Glutamatergic neuron (in vitro differentiated cells): ENCODE measurements around the gene NEK11. TPM values are rescaled to one million over a fixed set of nuclear protein-coding genes. Genes with fewer than 3 reads are reported as not detected.

Source experiments
- DNase-seq: peaks from one replicate; pipeline ENCODE4 v3.0.0; 2022
- H3K27ac Mint-ChIP-seq: one replicate; pipeline ENCODE4 v1.8.0; 2020; ENCODE audit warnings: mild to moderate bottlenecking, mixed read lengths, inconsistent platforms; ENCODE audit not compliant: unreplicated experiment
- H3K27me3 Mint-ChIP-seq: one replicate; pipeline ENCODE4 v1.8.0; 2020; ENCODE audit warnings: mild to moderate bottlenecking, moderate library complexity, mixed read lengths, inconsistent platforms; ENCODE audit not compliant: unreplicated experiment
- H3K36me3 Mint-ChIP-seq: one replicate; pipeline ENCODE4 v1.8.0; 2020; ENCODE audit warnings: mild to moderate bottlenecking, mixed read lengths, inconsistent platforms; ENCODE audit not compliant: unreplicated experiment
- H3K4me1 Mint-ChIP-seq: one replicate; pipeline ENCODE4 v1.8.0; 2020; ENCODE audit warnings: mild to moderate bottlenecking, low read depth, mixed read lengths, inconsistent platforms; ENCODE audit not compliant: unreplicated experiment
- H3K4me3 Mint-ChIP-seq: one replicate; pipeline ENCODE4 v1.8.0; 2020; ENCODE audit warnings: mild to moderate bottlenecking, mixed read lengths, inconsistent platforms; ENCODE audit not compliant: unreplicated experiment
- H3K9me3 Mint-ChIP-seq: one replicate; pipeline ENCODE4 v1.8.0; 2020; ENCODE audit warnings: mild to moderate bottlenecking, moderate library complexity, mixed read lengths, inconsistent platforms; ENCODE audit not compliant: unreplicated experiment
- total RNA-seq: library from RNA; stranded (reverse); fragmentation: NEBNext Ultra II Directional; extraction: Animal tissue kit (Norgen Biotek cat#: 25700); gene quantifications from one replicate; pipeline ENCODE4 v1.2.1, GENCODE V29; 2021; ENCODE audit not compliant: unreplicated experiment
- TF ChIP-seq, protein P1 (sequence below): fragments of 200-600 bp; sonication (generic); IDR thresholded peaks from one replicate; pipeline ENCODE4 v1.5.0; 2021; ENCODE audit not compliant: partially characterized antibody, unreplicated experiment

The NEK11 gene
- total RNA-seq, 1 donor from 2014 or later = 2.5 TPM

DNA sequence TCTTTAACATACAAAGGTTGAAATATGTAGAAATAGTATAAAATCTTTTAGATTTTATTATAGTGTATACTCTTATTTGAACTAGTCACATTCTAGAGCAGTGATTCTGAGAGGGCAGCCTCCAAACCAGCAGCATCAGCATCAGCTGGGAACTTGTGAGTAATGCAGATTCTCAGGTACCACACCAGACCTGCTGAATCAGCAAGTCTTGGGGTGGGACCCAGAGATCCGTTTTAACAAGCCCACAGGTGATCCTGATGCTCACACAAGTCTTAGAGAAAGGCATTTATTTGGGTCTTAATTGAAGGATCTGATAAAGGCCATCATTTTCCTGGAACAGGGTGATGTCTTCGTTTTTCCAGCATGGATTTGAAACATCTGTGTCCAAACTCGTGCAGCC is 195.9 kb downstream of the NEK11 start:
- H3K27ac Mint-ChIP-seq = no peak overlapping the region
- H3K36me3 Mint-ChIP-seq = no peaks in the 10 kb centered on the region
- peaks cover 5% of the 10 kb centered on the region for H3K4me1 Mint-ChIP-seq
- H3K4me3 Mint-ChIP-seq = no peak overlapping the region
- TF ChIP-seq, protein P1, sequence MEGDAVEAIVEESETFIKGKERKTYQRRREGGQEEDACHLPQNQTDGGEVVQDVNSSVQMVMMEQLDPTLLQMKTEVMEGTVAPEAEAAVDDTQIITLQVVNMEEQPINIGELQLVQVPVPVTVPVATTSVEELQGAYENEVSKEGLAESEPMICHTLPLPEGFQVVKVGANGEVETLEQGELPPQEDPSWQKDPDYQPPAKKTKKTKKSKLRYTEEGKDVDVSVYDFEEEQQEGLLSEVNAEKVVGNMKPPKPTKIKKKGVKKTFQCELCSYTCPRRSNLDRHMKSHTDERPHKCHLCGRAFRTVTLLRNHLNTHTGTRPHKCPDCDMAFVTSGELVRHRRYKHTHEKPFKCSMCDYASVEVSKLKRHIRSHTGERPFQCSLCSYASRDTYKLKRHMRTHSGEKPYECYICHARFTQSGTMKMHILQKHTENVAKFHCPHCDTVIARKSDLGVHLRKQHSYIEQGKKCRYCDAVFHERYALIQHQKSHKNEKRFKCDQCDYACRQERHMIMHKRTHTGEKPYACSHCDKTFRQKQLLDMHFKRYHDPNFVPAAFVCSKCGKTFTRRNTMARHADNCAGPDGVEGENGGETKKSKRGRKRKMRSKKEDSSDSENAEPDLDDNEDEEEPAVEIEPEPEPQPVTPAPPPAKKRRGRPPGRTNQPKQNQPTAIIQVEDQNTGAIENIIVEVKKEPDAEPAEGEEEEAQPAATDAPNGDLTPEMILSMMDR = no peak
- H3K9me3 Mint-ChIP-seq = no peaks in the 10 kb centered on the region
- no peak for DNase-seq
- H3K27me3 Mint-ChIP-seq = peaks cover 1% of the 10 kb centered on the region

DNA sequence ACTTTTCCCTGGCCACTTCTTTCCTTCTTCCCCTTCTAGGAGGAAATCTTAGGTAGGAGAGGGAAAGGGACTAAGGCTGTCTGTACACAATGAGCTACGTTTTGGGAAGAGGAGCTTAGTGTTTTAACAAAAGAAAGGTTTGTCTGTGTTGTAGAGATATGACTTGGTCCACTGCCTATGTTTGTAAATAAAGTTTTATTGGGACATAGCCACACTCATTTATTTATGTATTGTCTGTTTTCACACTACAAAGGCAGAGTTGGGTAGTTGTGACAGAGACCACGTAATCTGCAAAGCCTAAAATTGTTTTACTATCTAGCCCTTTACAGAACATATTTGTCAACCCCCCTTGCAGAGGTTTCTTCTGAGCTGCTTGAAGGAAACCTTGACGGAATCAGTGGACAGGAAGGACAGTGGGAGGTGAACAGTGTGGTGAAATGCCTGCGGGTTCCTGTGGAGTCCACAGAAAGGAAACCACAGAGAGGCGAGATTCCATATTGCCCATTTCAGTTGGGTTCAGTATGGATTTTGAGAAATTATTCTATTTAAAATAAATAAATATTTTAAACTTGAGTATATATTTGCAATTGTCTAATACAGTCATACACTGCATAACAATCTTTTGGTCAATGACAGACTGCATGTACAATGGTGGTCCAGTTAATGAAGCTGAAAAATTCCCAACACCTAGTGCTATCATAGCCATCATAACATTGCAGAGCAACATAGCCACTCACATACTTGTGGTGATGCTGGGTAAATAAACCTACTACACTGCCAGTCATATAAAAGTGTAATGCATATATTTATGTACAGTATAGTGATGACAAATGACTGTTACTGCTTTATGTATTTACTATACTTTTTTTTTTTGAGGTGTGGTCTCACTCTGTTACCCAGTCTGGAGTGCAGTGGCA is 197.0 kb downstream of the NEK11 start:
- no peak overlapping the region for H3K27ac Mint-ChIP-seq
- H3K27me3 Mint-ChIP-seq = no peaks in the 10 kb centered on the region
- TF ChIP-seq, protein P1 = no peak

DNA sequence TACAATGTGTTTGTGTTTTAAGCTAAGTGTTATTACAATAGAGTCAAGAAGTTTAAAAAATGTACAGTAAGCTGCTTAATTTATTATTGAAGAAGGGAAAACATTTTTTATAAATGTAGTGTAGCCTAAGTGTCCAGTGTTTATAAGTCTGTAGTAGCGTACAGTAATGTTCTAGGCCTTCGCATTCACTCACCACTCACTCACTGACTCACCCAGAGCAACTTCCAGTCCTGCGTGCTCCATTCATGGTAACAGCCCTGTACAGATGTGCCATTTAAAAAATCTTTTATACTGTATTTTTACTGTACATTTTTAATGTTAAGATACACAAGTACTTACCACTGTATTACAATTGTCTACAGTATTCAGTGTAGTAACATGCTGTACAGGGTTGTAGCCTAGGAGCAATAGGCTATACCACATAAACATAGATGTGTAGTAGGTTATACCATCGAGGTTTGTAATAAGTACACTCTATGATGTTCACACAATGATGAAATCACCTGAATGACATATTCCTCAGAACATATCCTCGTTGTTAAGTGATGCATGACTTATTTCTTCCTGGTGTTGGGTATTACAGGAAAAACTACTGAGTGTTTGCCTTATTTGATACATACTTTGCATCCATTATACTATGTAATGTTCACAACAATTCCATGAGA is 198.3 kb downstream of the NEK11 start:
- no peaks in the 10 kb centered on the region for H3K36me3 Mint-ChIP-seq
- no peak overlapping the region for H3K27ac Mint-ChIP-seq
- DNase-seq = no peak
- no peaks in the 10 kb centered on the region for H3K4me1 Mint-ChIP-seq
- TF ChIP-seq, protein P1 = no peak
- H3K27me3 Mint-ChIP-seq = no peaks in the 10 kb centered on the region
- H3K4me3 Mint-ChIP-seq = no peak overlapping the region
- no peaks in the 10 kb centered on the region for H3K9me3 Mint-ChIP-seq

More for the DNA sequence above, 197.0 kb downstream of the NEK11 start:
- Mint-ChIP-seq H3K4me3 (no peak overlapping the region), H3K36me3 (no peaks in the 10 kb centered on the region), H3K4me1 (no peaks in the 10 kb centered on the region), H3K9me3 (no peaks in the 10 kb centered on the region)
- no peak for DNase-seq

DNA sequence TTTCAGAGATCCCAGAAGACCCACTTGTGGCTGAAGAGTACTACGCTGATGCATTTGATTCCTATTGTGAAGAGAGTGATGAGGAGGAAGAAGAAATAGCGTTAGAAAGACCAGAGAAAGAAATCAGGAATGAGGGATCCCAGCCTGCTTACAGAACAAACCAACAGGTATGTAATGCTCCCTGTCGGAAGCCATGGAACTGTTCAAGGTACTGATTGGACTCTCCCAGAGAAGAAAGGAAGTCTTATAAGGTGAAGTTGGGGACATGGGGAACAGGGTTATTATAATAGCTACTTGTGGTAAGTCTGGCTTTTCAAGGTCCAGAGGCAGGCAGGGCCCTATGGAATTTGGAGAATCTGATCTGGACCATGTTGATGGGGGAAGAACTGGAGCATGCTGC is 201.8 kb downstream of the NEK11 start:
- Mint-ChIP-seq H3K27ac (no peak overlapping the region), H3K27me3 (peaks cover 3% of the 10 kb centered on the region), H3K4me1 (peaks cover 16% of the 10 kb centered on the region), H3K9me3 (peaks cover 2% of the 10 kb centered on the region), H3K36me3 (no peaks in the 10 kb centered on the region), H3K4me3 (no peak overlapping the region)
- TF ChIP-seq, protein P1 = no peak
- DNase-seq = no peak
